Adipocyte (in vitro differentiated cells): ENCODE results near the gene NSUN7.

Source experiments
- DNase-seq: peaks from one replicate; pipeline ENCODE4 v3.0.0-alpha.2; 2015; ENCODE audit warnings: low read depth
- H3K27me3 ChIP-seq: replicated peaks from 2 replicates; pipeline ENCODE4 v1.7.0; 2013; ENCODE audit warnings: mild to moderate bottlenecking, low read length, moderate library complexity; ENCODE audit not compliant: control insufficient read depth, insufficient read depth
- H3K36me3 ChIP-seq: 2 replicates; pipeline ENCODE4 v1.7.0; 2013; ENCODE audit warnings: low read length, mild to moderate bottlenecking, moderate library complexity; ENCODE audit not compliant: control insufficient read depth, insufficient read depth, severe bottlenecking
- H3K4me1 ChIP-seq: 2 replicates; pipeline ENCODE4 v1.7.0; 2013; ENCODE audit warnings: mild to moderate bottlenecking, low read length, moderate library complexity; ENCODE audit not compliant: control insufficient read depth, insufficient read depth
- H3K4me3 ChIP-seq: 2 replicates; pipeline ENCODE4 v1.7.0; 2013; ENCODE audit warnings: mild to moderate bottlenecking, low read length, moderate library complexity
- H3K9ac ChIP-seq: 2 replicates; pipeline ENCODE4 v1.7.0; 2013; ENCODE audit warnings: mild to moderate bottlenecking, low read length, moderate library complexity
- H3K9me3 ChIP-seq: 2 replicates; pipeline ENCODE4 v1.7.0; 2013; ENCODE audit warnings: mild to moderate bottlenecking, low read length, moderate library complexity; ENCODE audit not compliant: control insufficient read depth

The NSUN7 gene

DNA sequence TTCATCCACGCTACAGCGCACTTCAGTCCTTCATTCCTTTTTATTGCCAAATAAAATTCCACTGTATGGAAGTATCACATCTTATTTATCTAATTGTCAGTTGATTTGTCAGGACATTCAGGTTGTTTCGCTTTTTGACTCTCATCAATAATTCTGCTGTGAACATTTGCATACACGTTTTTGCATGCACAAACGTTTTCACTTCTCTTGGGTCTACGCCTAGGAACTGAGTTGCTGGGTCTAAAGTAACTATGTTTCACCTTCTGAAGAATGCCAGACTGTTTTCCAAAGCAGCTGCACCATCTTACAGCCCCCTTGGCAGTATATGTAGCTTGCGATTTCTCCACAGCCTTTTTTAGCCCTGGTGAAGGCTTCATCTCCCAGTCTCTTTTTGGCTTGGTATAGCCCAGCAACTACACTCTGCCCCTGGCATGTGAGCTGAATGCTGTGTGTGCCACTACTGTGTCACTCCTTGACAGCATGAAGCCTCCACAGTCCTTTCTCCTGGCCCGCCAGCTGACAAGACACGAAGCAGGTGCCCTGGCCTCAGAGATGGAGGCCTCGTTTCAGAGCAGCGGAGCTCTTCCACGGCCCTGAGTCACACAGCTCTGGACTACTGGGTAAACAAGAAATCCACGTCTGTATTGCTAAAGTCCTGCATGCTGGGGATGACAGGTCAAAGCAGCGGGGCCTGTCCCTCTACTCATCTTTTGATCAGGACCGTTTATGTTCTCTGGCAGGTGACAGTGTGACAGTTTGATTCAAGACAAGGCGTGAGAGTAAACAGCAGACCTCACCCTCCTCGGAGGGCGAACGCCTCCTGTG is 75.5 kb downstream of the NSUN7 start:
- no peak overlapping the region for H3K4me3 ChIP-seq
- H3K27me3 ChIP-seq = no peaks in the 10 kb centered on the region
- peaks cover 89% of the 10 kb centered on the region for H3K36me3 ChIP-seq
- no peak overlapping the region for H3K9ac ChIP-seq
- DNase-seq = no peak
- no peaks in the 10 kb centered on the region for H3K9me3 ChIP-seq
- H3K4me1 ChIP-seq = no peaks in the 10 kb centered on the region

DNA sequence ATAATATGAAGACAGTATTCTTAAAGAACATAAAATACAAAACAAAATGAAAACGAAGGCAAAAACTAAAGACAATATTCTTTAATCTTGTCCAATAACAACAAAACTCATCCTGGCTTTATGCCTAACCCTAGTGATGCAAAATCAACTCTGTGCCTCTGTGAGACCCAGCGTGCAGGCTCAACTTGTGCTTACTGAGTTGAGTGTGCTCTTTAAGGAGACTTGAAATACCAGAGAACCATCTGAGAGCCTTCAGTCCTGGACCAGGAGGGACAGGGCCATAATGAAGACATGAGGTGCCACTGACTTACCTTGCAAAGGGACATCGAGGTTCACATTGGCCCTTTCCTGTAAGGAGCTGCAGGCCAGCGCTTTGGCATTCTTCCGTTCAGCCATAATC is 77.1 kb downstream of the NSUN7 start:
- Histone ChIP-seq H3K4me3 (no peak overlapping the region), H3K36me3 (peaks cover 88% of the 10 kb centered on the region), H3K9me3 (no peaks in the 10 kb centered on the region), H3K9ac (no peak overlapping the region), H3K27me3 (no peaks in the 10 kb centered on the region), H3K4me1 (no peaks in the 10 kb centered on the region)
- DNase-seq = no peak

DNA sequence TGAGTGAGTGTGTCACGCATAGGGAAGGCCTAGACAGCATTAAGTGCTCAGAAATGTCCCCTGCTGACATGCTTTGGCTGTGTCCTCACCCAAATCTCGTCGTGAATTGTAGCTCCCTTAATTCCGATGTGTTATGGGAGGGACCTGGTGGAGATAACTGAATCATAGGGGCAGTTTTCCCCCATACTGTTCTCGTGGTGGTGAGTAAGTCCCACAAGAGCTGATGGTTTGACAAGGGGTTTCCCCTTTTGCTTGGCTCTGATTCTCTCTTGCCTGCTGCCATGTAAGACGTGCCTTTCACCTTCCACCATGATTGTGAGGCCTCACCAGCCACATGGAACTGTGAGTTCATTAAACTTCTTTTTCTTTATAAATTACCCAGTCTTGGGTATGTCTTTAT is 78.0 kb downstream of the NSUN7 start:
- peaks cover 78% of the 10 kb centered on the region for H3K36me3 ChIP-seq
- no peaks in the 10 kb centered on the region for H3K9me3 ChIP-seq
- H3K4me3 ChIP-seq = no peak overlapping the region
- DNase-seq = no peak
- no peak overlapping the region for H3K9ac ChIP-seq
- no peaks in the 10 kb centered on the region for H3K27me3 ChIP-seq
- no peaks in the 10 kb centered on the region for H3K4me1 ChIP-seq

GRCh38 chr4:40828661-40829060 is 78.9 kb downstream of the NSUN7 start:
- H3K4me1 ChIP-seq = no peaks in the 10 kb centered on the region
- no peak for DNase-seq
- H3K27me3 ChIP-seq = no peaks in the 10 kb centered on the region
- no peak overlapping the region for H3K9ac ChIP-seq
- no peak overlapping the region for H3K4me3 ChIP-seq
- no peaks in the 10 kb centered on the region for H3K9me3 ChIP-seq
- H3K36me3 ChIP-seq = peaks cover 78% of the 10 kb centered on the region

- no peak overlapping the region for H3K4me3 ChIP-seq
- no peaks in the 10 kb centered on the region for H3K27me3 ChIP-seq
- H3K9me3 ChIP-seq = no peaks in the 10 kb centered on the region
- H3K4me1 ChIP-seq = no peaks in the 10 kb centered on the region
- peaks cover 76% of the 10 kb centered on the region for H3K36me3 ChIP-seq
- H3K9ac ChIP-seq = no peak overlapping the region
- DNase-seq = no peak
Measured at GRCh38 chr4:40829586-40829985, 79.8 kb downstream of the NSUN7 start.

DNA sequence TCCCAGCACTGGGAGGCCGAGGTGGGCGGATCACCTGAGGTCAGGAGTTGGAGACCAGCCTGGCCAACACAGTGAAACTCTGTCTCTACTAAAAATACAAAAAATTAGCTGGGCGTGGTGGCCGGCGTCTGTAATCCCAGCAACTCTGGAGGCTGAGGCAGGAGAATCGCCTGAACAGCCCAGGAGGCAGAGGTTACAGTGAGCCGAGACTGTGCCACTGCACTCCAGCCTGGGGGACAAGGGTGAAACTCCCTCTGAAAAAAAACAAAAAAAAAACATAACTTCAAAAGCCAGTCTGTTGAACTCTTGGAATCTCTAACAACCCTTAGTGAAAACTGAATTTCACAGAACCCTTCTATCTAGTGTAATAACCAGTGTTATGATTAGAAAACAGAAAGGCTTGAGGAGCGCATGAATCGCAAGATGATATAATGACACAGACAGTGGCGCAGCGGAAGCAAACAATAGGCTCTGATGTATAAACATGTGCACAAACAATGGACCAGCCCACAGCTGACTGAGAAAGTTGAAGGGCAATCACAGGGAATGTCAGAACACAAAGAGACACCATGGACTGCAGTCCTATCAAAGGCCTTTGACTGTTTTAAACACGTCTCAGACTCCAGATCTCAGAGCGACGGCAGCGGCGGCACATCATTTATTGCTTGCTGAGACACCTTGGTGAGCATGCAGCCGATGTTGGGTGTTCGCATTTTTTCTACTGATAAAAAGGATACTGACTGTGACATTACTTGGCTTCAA is 81.6 kb downstream of the NSUN7 start:
- Histone ChIP-seq H3K9me3 (no peaks in the 10 kb centered on the region), H3K36me3 (peaks cover 70% of the 10 kb centered on the region)
- no peak for DNase-seq

DNA sequence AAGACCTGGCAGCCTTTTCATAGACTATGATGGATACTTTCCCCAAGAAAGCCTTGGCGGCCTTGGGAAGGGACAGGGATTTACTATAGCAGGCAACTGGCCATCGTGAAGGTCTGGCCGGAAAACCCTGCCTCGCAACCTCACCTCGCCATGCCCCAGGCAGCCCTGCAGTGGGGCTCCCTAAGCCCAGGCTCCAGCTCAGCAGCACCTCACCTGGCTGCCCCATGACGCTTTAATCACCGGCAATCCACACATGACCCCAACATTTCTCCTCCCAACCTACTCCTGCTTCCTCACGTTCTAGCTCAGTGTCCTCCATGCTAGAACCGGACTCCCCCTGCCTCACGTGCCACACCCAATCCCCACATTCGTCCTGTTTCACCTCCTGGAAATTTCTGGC is 82.4 kb downstream of the NSUN7 start:
- Histone ChIP-seq H3K27me3 (no peaks in the 10 kb centered on the region), H3K4me1 (no peaks in the 10 kb centered on the region), H3K36me3 (peaks cover 67% of the 10 kb centered on the region), H3K4me3 (no peak overlapping the region), H3K9me3 (no peaks in the 10 kb centered on the region), H3K9ac (no peak overlapping the region)
- no peak for DNase-seq

More for the DNA sequence above, 81.6 kb downstream of the NSUN7 start:
- H3K9ac ChIP-seq = no peak overlapping the region
- H3K4me1 ChIP-seq = no peaks in the 10 kb centered on the region
- no peaks in the 10 kb centered on the region for H3K27me3 ChIP-seq
- H3K4me3 ChIP-seq = no peak overlapping the region

- H3K4me1 ChIP-seq = no peaks in the 10 kb centered on the region
- no peak for DNase-seq
- H3K36me3 ChIP-seq = peaks cover 62% of the 10 kb centered on the region
- H3K4me3 ChIP-seq = no peak overlapping the region
- H3K9ac ChIP-seq = no peak overlapping the region
- H3K27me3 ChIP-seq = no peaks in the 10 kb centered on the region
- no peaks in the 10 kb centered on the region for H3K9me3 ChIP-seq
Measured at GRCh38 chr4:40833212-40833611, 83.5 kb downstream of the NSUN7 start.

- Histone ChIP-seq H3K4me3 (no peak overlapping the region), H3K27me3 (no peaks in the 10 kb centered on the region), H3K36me3 (peaks cover 34% of the 10 kb centered on the region), H3K9ac (no peak overlapping the region), H3K4me1 (no peaks in the 10 kb centered on the region), H3K9me3 (no peaks in the 10 kb centered on the region)
- no peak for DNase-seq
Measured at GRCh38 chr4:40837094-40837870, 87.5 kb downstream of the NSUN7 start.

DNA sequence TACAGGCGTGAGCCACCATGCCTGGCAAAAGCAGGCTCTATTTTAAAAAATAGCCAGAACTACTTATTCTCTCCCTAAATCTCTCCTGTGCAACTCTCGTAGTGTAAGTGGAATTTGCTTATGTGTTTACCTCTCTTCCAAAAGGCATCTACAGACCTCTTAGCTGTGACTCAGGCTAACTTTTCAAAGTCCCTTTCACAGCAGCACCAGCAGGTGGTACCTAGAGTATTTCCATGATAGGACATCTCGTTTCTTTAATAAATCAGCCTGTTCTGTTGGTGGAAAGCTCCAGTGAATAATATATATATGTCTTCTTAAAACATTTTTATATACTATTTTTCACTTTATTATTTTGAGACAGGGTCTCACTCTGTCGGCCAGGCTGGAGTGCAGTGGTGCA is 89.0 kb downstream of the NSUN7 start:
- Histone ChIP-seq H3K36me3 (peaks cover 26% of the 10 kb centered on the region), H3K4me3 (no peak overlapping the region), H3K27me3 (no peaks in the 10 kb centered on the region), H3K9me3 (no peaks in the 10 kb centered on the region), H3K9ac (no peak overlapping the region), H3K4me1 (no peaks in the 10 kb centered on the region)
- no peak for DNase-seq
